8988T (cell line): ENCODE results near the gene HYDIN.
"Not testable (repeated sequence)": the region's sequence is repeated elsewhere in the genome, so short reads cannot be mapped to it uniquely, and the experiment has no call there.

Source experiments
- DNase-seq: peaks from one replicate; pipeline ENCODE4 v3.0.0; 2011

HYDIN gene

GRCh38 chr16:71080777-71081176, 149.7 kb downstream of the HYDIN start:
- not testable (repeated sequence) for DNase-seq

- DNase-seq = not testable (repeated sequence)
Observed at GRCh38 chr16:71080262-71080661, 150.3 kb downstream of the HYDIN start.

- not testable (repeated sequence) for DNase-seq
Observed at GRCh38 chr16:71070651-71071050, 159.9 kb downstream of the HYDIN start.

GRCh38 chr16:71069842-71070241, 160.7 kb downstream of the HYDIN start:
- DNase-seq = not testable (repeated sequence)

- DNase-seq = not testable (repeated sequence)
Observed at GRCh38 chr16:71053897-71054609, 176.5 kb downstream of the HYDIN start.

GRCh38 chr16:71050307-71050706, 180.2 kb downstream of the HYDIN start:
- DNase-seq = not testable (repeated sequence)

- DNase-seq = not testable (repeated sequence)
Observed at GRCh38 chr16:71039368-71040111, 191.0 kb downstream of the HYDIN start.

GRCh38 chr16:71038421-71038820, 192.1 kb downstream of the HYDIN start:
- not testable (repeated sequence) for DNase-seq

- not testable (repeated sequence) for DNase-seq
Observed at GRCh38 chr16:71037987-71038386, 192.5 kb downstream of the HYDIN start.

- DNase-seq = not testable (repeated sequence)
Observed at GRCh38 chr16:71028032-71028727, 202.3 kb downstream of the HYDIN start.

- not testable (repeated sequence) for DNase-seq
Observed at GRCh38 chr16:71027511-71027910, 203.0 kb downstream of the HYDIN start.

GRCh38 chr16:71023851-71024439, 206.6 kb downstream of the HYDIN start:
- DNase-seq = not testable (repeated sequence)

GRCh38 chr16:71021961-71022537, 208.5 kb downstream of the HYDIN start:
- DNase-seq = not testable (repeated sequence)

- DNase-seq = not testable (repeated sequence)
Observed at GRCh38 chr16:71019067-71019682, 211.3 kb downstream of the HYDIN start.

- not testable (repeated sequence) for DNase-seq
Observed at GRCh38 chr16:71015419-71015818, 215.1 kb downstream of the HYDIN start.

- not testable (repeated sequence) for DNase-seq
Observed at GRCh38 chr16:71009440-71010223, 220.9 kb downstream of the HYDIN start.

GRCh38 chr16:71006516-71006915, 224.0 kb downstream of the HYDIN start:
- DNase-seq = not testable (repeated sequence)

- DNase-seq = not testable (repeated sequence)
Observed at GRCh38 chr16:70999735-71000134, 230.8 kb downstream of the HYDIN start.

- DNase-seq = not testable (repeated sequence)
Observed at GRCh38 chr16:70995799-70996198, 234.7 kb downstream of the HYDIN start.

GRCh38 chr16:70992511-70992910, 238.0 kb downstream of the HYDIN start:
- DNase-seq = not testable (repeated sequence)

- not testable (repeated sequence) for DNase-seq
Observed at GRCh38 chr16:70987019-70987715, 243.4 kb downstream of the HYDIN start.
